ENCODE results near the gene RAB11FIP4.

Gene RAB11FIP4

GRCh38 chr17:31540602-31541307, 149.3 kb downstream of the RAB11FIP4 start:
- TF ChIP-seq SIN3A (IDR thresholded peaks at IDR 0.05; ENCODE audit: borderline replicate concordance, insufficient read depth, low read length) (no peak), REST (IDR thresholded peaks at IDR 0.05; ENCODE audit: insufficient read depth in 1 of 2, low read depth in 2 of 2, low read length in 2 of 2) (no peak), FOXP2 (optimal IDR thresholded peaks at IDR 0.05; ENCODE audit: borderline replicate concordance, extremely low read depth, extremely low read length, insufficient read depth) (no peak), POLR2AphosphoS5 (IDR thresholded peaks at IDR 0.05; ENCODE audit: low read depth, low read length) (no peak), TAF1 (IDR thresholded peaks at IDR 0.05; ENCODE audit: borderline replicate concordance, insufficient read depth, low read length) (no peak)

- TF ChIP-seq SIN3A (IDR thresholded peaks at IDR 0.05; ENCODE audit: borderline replicate concordance, insufficient read depth, low read length) (no peak), REST (IDR thresholded peaks at IDR 0.05; ENCODE audit: insufficient read depth in 1 of 2, low read depth in 2 of 2, low read length in 2 of 2) (no peak), TAF1 (IDR thresholded peaks at IDR 0.05; ENCODE audit: borderline replicate concordance, insufficient read depth, low read length) (no peak), POLR2AphosphoS5 (IDR thresholded peaks at IDR 0.05; ENCODE audit: low read depth, low read length) (no peak), FOXP2 (optimal IDR thresholded peaks at IDR 0.05; ENCODE audit: borderline replicate concordance, extremely low read depth, extremely low read length, insufficient read depth) (no peak)
Measured at GRCh38 chr17:31541559-31541958, 150.1 kb downstream of the RAB11FIP4 start.

GRCh38 chr17:31544186-31544585, 152.7 kb downstream of the RAB11FIP4 start:
- TF ChIP-seq TAF1 (IDR thresholded peaks at IDR 0.05; ENCODE audit: borderline replicate concordance, insufficient read depth, low read length) (no peak), SIN3A (IDR thresholded peaks at IDR 0.05; ENCODE audit: borderline replicate concordance, insufficient read depth, low read length) (no peak), FOXP2 (optimal IDR thresholded peaks at IDR 0.05; ENCODE audit: borderline replicate concordance, extremely low read depth, extremely low read length, insufficient read depth) (no peak), POLR2AphosphoS5 (IDR thresholded peaks at IDR 0.05; ENCODE audit: low read depth, low read length) (no peak), REST (IDR thresholded peaks at IDR 0.05; ENCODE audit: insufficient read depth in 1 of 2, low read depth in 2 of 2, low read length in 2 of 2) (no peak)

GRCh38 chr17:31546650-31547049, 155.2 kb downstream of the RAB11FIP4 start:
- TF ChIP-seq FOXP2 (optimal IDR thresholded peaks at IDR 0.05; ENCODE audit: borderline replicate concordance, extremely low read depth, extremely low read length, insufficient read depth) (no peak), SIN3A (IDR thresholded peaks at IDR 0.05; ENCODE audit: borderline replicate concordance, insufficient read depth, low read length) (no peak), POLR2AphosphoS5 (IDR thresholded peaks at IDR 0.05; ENCODE audit: low read depth, low read length) (no peak), REST (IDR thresholded peaks at IDR 0.05; ENCODE audit: insufficient read depth in 1 of 2, low read depth in 2 of 2, low read length in 2 of 2) (no peak), TAF1 (IDR thresholded peaks at IDR 0.05; ENCODE audit: borderline replicate concordance, insufficient read depth, low read length) (no peak)

All from PFSK-1 (cell line).